SK-N-MC (cell line): ENCODE measurements around the gene TNFRSF1A.

Experiments used
- EZH2 ChIP-seq: fragments of 200-600 bp; sonication (generic); IDR thresholded peaks from one replicate; pipeline ENCODE4 v1.6.1; 2017; ENCODE audit warnings: antibody characterized with exemption
- FOXP2 ChIP-seq: optimal IDR thresholded peaks from 2 replicates; pipeline ENCODE3; 2011; ENCODE audit warnings: mild to moderate bottlenecking, moderate library complexity; ENCODE audit not compliant: insufficient read depth; ENCODE audit errors: extremely low read length, control extremely low read depth
- POLR2AphosphoS5 ChIP-seq: IDR thresholded peaks from 2 replicates; pipeline ENCODE4 v1.6.1; 2012; ENCODE audit warnings: mild to moderate bottlenecking, low read depth, low read length, borderline replicate concordance

DNA sequence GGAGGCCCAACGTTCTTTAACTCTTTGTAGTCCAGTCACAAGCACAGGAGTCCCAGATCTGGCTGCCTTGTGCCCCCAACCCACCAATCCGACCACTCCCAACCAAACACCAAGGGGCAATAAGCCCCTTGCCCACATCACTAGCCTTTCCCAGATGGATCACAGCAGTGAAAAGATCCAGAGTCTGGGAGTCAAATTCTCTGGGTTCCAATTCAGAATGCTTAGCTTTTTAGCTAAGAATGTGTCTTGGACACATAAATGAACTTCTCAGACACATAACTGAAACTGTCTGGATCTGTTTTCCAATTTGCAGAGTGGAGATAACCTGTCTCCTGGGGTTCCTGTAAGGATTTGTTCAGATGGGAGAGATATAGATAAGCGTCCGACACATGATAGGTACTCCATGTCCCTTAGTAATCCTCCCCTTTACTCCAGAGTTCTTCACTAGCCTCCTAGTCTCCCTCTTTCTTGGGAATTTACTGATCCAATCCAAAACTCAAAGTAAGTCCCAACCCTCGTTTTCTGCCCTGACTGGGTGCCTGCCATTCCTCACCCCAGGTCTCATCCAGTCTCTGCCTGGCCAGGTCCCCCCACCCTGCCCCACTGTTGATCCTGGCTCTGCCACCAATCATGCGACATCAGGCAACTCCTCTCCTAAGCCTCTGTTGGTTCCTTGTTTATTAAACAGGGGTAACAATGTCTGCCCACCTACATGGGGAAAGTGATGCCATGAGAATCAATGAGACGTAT lies 439 bp upstream of the TNFRSF1A start:
- TF ChIP-seq POLR2AphosphoS5 = no peak
- TF ChIP-seq EZH2 = no peak
- no peak for TF ChIP-seq FOXP2
